Measurements from ENCODE around the gene AMN1. TPM values are rescaled to one million over a fixed set of nuclear protein-coding genes. Genes with fewer than 3 reads are reported as not detected.

The AMN1 gene
- total RNA-seq, result 9.9 and 20.0 TPM in 2 replicates

GRCh38 chr12:31728917-31729640, at the start of gene AMN1:
AMN1 (minus strand) TSS chr12:31729021; CDS start chr12:31729008, 13 bp downstream.

GRCh38 chr12:31659087-31659942, 69.5 kb downstream of the AMN1 start, which contains the start of gene ETFBKMT:
ETFBKMT (plus strand) TSS chr12:31659688; CDS start chr12:31661954, 2,266 bp downstream.

Other genes with a start within 250 kb of the AMN1 start
- gene DENND5B, start 137.9 kb downstream of the AMN1 start, total RNA-seq, result 5.2 and 16.6 TPM in 2 replicates
- gene ETFBKMT, start 69.3 kb downstream of the AMN1 start, total RNA-seq, result 2.3 and 2.8 TPM in 2 replicates
- 73.3 and 79.5 TPM in 2 replicates for gene RESF1, start 230.4 kb upstream of the AMN1 start, total RNA-seq